Neural cell (in vitro differentiated cells): Measurements from ENCODE around the gene ADO.

Source experiments
- CTCF ChIP-seq: fragments of 450-650 bp; IDR thresholded peaks from 2 replicates; pipeline ENCODE4 v1.5.1; 2014; ENCODE audit warnings: antibody characterized with exemption, mild to moderate bottlenecking, moderate library complexity; ENCODE audit not compliant: poor library complexity, severe bottlenecking
- EP300 ChIP-seq: fragments of 450-650 bp; conservative IDR thresholded peaks from 2 replicates; pipeline ENCODE4 v1.6.1; 2014; ENCODE audit warnings: antibody characterized with exemption, mild to moderate bottlenecking, moderate library complexity; ENCODE audit not compliant: poor library complexity, severe bottlenecking
- EZH2 ChIP-seq: fragments of 200-600, 300-800 bp; shearing (Covaris generic), sonication (generic); IDR thresholded peaks from 2 replicates; pipeline ENCODE4 v1.6.1; 2014; ENCODE audit warnings: antibody characterized with exemption, low read length, borderline replicate concordance, mild to moderate bottlenecking; ENCODE audit not compliant: insufficient read depth, poor library complexity, severe bottlenecking
- MXI1 ChIP-seq: fragments of 450-650 bp; conservative IDR thresholded peaks from 2 replicates; pipeline ENCODE4 v1.6.1; 2014; ENCODE audit warnings: antibody characterized with exemption, mild to moderate bottlenecking; ENCODE audit not compliant: poor library complexity, severe bottlenecking
- POLR2AphosphoS5 ChIP-seq: IDR thresholded peaks from 2 replicates; pipeline ENCODE4 v1.6.1; 2012
- REST ChIP-seq: IDR thresholded peaks from 2 replicates; pipeline ENCODE4 v1.6.1; 2012; ENCODE audit warnings: borderline replicate concordance
- SMC3 ChIP-seq: fragments of 450-650 bp; conservative IDR thresholded peaks from 2 replicates; pipeline ENCODE4 v1.6.1; 2014; ENCODE audit warnings: antibody characterized with exemption, mild to moderate bottlenecking, moderate library complexity; ENCODE audit not compliant: poor library complexity
- TAF1 ChIP-seq: IDR thresholded peaks from 2 replicates; pipeline ENCODE4 v1.6.1; 2012; ENCODE audit warnings: low read depth

GRCh38 chr10:62810156-62810902, 5.8 kb downstream of the ADO start:
- TF ChIP-seq EP300, result no peak
- no peak for TF ChIP-seq CTCF
- no peak for TF ChIP-seq POLR2AphosphoS5
- no peak for TF ChIP-seq EZH2
- TF ChIP-seq TAF1, result no peak
- no peak for TF ChIP-seq REST
- no peak for TF ChIP-seq SMC3
- no peak for TF ChIP-seq MXI1
